Lower leg skin (tissue), 3 donors: Measurements from ENCODE around the gene THBS2.

Source experiments
- CTCF ChIP-seq, 3 donors: fragments of 450-650 bp; IDR thresholded peaks; one replicate each; pipeline ENCODE4 v1.5.1; 2016; ENCODE audit warnings: antibody characterized with exemption in 3 of 3, mild to moderate bottlenecking in 3 of 3, moderate library complexity in 2 of 3
- POLR2A ChIP-seq, 2 donors: fragments of 450-650 bp; IDR thresholded peaks; one replicate each; pipeline ENCODE4 v1.6.1; 2016 to 2017; ENCODE audit warnings: antibody characterized with exemption in 2 of 2, mild to moderate bottlenecking in 1 of 2, moderate library complexity in 1 of 2

- TF ChIP-seq CTCF (IDR thresholded peaks at IDR 0.05) = no peak
- TF ChIP-seq POLR2A (IDR thresholded peaks at IDR 0.05) = no peak
These were observed 38.9 kb upstream of the THBS2 start for GRCh38 chr6:169292338-169293124.
